Stimulated activated memory B cell treated with anti-CD40 and anti-IgM and Interleukin-4, amounts not matched to agents 10 μg/mL and 1 μg/mL and 100 μg/mL, for 72 hours (primary cell): Measurements from ENCODE around the gene CELSR1.
"Not testable (repeated sequence)": the region's sequence is repeated elsewhere in the genome, so short reads cannot be mapped to it uniquely, and the experiment has no call there.

Experiments
- ATAC-seq: fragments of 150-1000 bp; cut with Tn5 transposase; 2 replicates; pipeline ENCODE4 v1.10.0; 2021
- H3K27ac Mint-ChIP-seq: one replicate; pipeline ENCODE4 v1.8.0; 2022; ENCODE audit warnings: mild to moderate bottlenecking, mixed read lengths
- H3K27me3 Mint-ChIP-seq: one replicate; pipeline ENCODE4 v1.8.0; 2022; ENCODE audit warnings: mixed read lengths
- H3K36me3 Mint-ChIP-seq: one replicate; pipeline ENCODE4 v1.8.0; 2022; ENCODE audit warnings: mixed read lengths
- H3K4me1 Mint-ChIP-seq: one replicate; pipeline ENCODE4 v1.8.0; 2022; ENCODE audit warnings: mixed read lengths
- H3K4me3 Mint-ChIP-seq: one replicate; pipeline ENCODE4 v1.8.0; 2022; ENCODE audit warnings: mild to moderate bottlenecking, moderate library complexity, mixed read lengths
- H3K9me3 Mint-ChIP-seq: one replicate; pipeline ENCODE4 v1.8.0; 2022; ENCODE audit warnings: mixed read lengths

CELSR1 gene

GRCh38 chr22:46478083-46478551 is 59.3 kb downstream of the CELSR1 start:
- Mint-ChIP-seq H3K4me3 (no peak overlapping the region), H3K36me3 (peaks cover 6% of the 10 kb centered on the region), H3K27ac (no peak overlapping the region), H3K9me3 (peaks cover 7% of the 10 kb centered on the region), H3K4me1 (peaks cover 16% of the 10 kb centered on the region), H3K27me3 (peaks cover 4% of the 10 kb centered on the region)
- ATAC-seq, result no peak

- Mint-ChIP-seq H3K27me3 (peaks cover 20% of the 10 kb centered on the region), H3K4me3 (peak overlapping the region; percentile 9), H3K36me3 (peaks cover 6% of the 10 kb centered on the region), H3K27ac (peak overlapping the region; percentile 87), H3K4me1 (peaks cover 10% of the 10 kb centered on the region), H3K9me3 (peaks cover 7% of the 10 kb centered on the region)
- peak; percentile 89 for ATAC-seq
Observed at GRCh38 chr22:46476547-46476941, 60.9 kb downstream of the CELSR1 start.

- ATAC-seq, result no peak
- Mint-ChIP-seq H3K27me3 (peaks cover 21% of the 10 kb centered on the region), H3K36me3 (peaks cover 6% of the 10 kb centered on the region), H3K27ac (peak overlapping the region; percentile 87), H3K9me3 (peaks cover 7% of the 10 kb centered on the region), H3K4me1 (peaks cover 10% of the 10 kb centered on the region), H3K4me3 (no peak overlapping the region)
Observed at GRCh38 chr22:46473896-46474557, 63.4 kb downstream of the CELSR1 start.

GRCh38 chr22:46473021-46473779 is 64.2 kb downstream of the CELSR1 start:
- Mint-ChIP-seq H3K27ac (no peak overlapping the region), H3K27me3 (peaks cover 21% of the 10 kb centered on the region), H3K9me3 (peaks cover 7% of the 10 kb centered on the region), H3K4me3 (no peak overlapping the region), H3K36me3 (peaks cover 6% of the 10 kb centered on the region), H3K4me1 (peaks cover 10% of the 10 kb centered on the region)
- ATAC-seq, result no peak

- peaks cover 21% of the 10 kb centered on the region for H3K27me3 Mint-ChIP-seq
- no peak for ATAC-seq
- no peak overlapping the region for H3K27ac Mint-ChIP-seq
- H3K4me3 Mint-ChIP-seq, result no peak overlapping the region
- peaks cover 7% of the 10 kb centered on the region for H3K9me3 Mint-ChIP-seq
- peaks cover 6% of the 10 kb centered on the region for H3K36me3 Mint-ChIP-seq
- peaks cover 10% of the 10 kb centered on the region for H3K4me1 Mint-ChIP-seq
Observed at GRCh38 chr22:46472722-46473016, 64.8 kb downstream of the CELSR1 start.

GRCh38 chr22:46471901-46472721 is 65.3 kb downstream of the CELSR1 start:
- peaks cover 6% of the 10 kb centered on the region for H3K36me3 Mint-ChIP-seq
- H3K4me1 Mint-ChIP-seq, result peaks cover 10% of the 10 kb centered on the region
- H3K27ac Mint-ChIP-seq, result peak overlapping the region; percentile 2
- H3K4me3 Mint-ChIP-seq, result no peak overlapping the region
- peaks cover 7% of the 10 kb centered on the region for H3K9me3 Mint-ChIP-seq
- ATAC-seq, result no peak
- peaks cover 21% of the 10 kb centered on the region for H3K27me3 Mint-ChIP-seq

GRCh38 chr22:46471330-46471729 is 66.1 kb downstream of the CELSR1 start:
- not testable (repeated sequence) for H3K4me1 Mint-ChIP-seq, H3K9me3 Mint-ChIP-seq, H3K27ac Mint-ChIP-seq, H3K4me3 Mint-ChIP-seq, ATAC-seq, H3K36me3 Mint-ChIP-seq
- H3K27me3 Mint-ChIP-seq, result peaks cover 21% of the 10 kb centered on the region

GRCh38 chr22:46469711-46470110 is 67.7 kb downstream of the CELSR1 start:
- Mint-ChIP-seq H3K27me3 (peaks cover 37% of the 10 kb centered on the region), H3K9me3 (no peaks in the 10 kb centered on the region), H3K4me3 (no peak overlapping the region), H3K27ac (no peak overlapping the region), H3K36me3 (no peaks in the 10 kb centered on the region), H3K4me1 (peaks cover 13% of the 10 kb centered on the region)
- ATAC-seq, result no peak

GRCh38 chr22:46467006-46467405 is 70.4 kb downstream of the CELSR1 start:
- Mint-ChIP-seq H3K27me3 (peaks cover 45% of the 10 kb centered on the region), H3K4me1 (peaks cover 16% of the 10 kb centered on the region), H3K9me3 (no peaks in the 10 kb centered on the region), H3K4me3 (no peak overlapping the region), H3K36me3 (no peaks in the 10 kb centered on the region), H3K27ac (no peak overlapping the region)
- no peak for ATAC-seq

GRCh38 chr22:46466255-46466676 is 71.2 kb downstream of the CELSR1 start:
- Mint-ChIP-seq H3K27ac (no peak overlapping the region), H3K4me1 (peaks cover 16% of the 10 kb centered on the region), H3K9me3 (no peaks in the 10 kb centered on the region), H3K36me3 (no peaks in the 10 kb centered on the region), H3K27me3 (peaks cover 46% of the 10 kb centered on the region), H3K4me3 (no peak overlapping the region)
- ATAC-seq, result no peak

- peaks cover 16% of the 10 kb centered on the region for H3K4me1 Mint-ChIP-seq
- no peaks in the 10 kb centered on the region for H3K36me3 Mint-ChIP-seq
- H3K27ac Mint-ChIP-seq, result no peak overlapping the region
- H3K9me3 Mint-ChIP-seq, result no peaks in the 10 kb centered on the region
- no peak for ATAC-seq
- peaks cover 49% of the 10 kb centered on the region for H3K27me3 Mint-ChIP-seq
- H3K4me3 Mint-ChIP-seq, result no peak overlapping the region
Observed at GRCh38 chr22:46465793-46466192, 71.6 kb downstream of the CELSR1 start.

- Mint-ChIP-seq H3K27ac (no peak overlapping the region), H3K4me3 (no peak overlapping the region), H3K36me3 (no peaks in the 10 kb centered on the region), H3K9me3 (no peaks in the 10 kb centered on the region), H3K27me3 (peaks cover 52% of the 10 kb centered on the region), H3K4me1 (peaks cover 16% of the 10 kb centered on the region)
- ATAC-seq, result no peak
Observed at GRCh38 chr22:46465345-46465720, 72.1 kb downstream of the CELSR1 start.

- H3K27ac Mint-ChIP-seq, result no peak overlapping the region
- H3K4me3 Mint-ChIP-seq, result no peak overlapping the region
- H3K9me3 Mint-ChIP-seq, result no peaks in the 10 kb centered on the region
- peaks cover 16% of the 10 kb centered on the region for H3K4me1 Mint-ChIP-seq
- no peak for ATAC-seq
- no peaks in the 10 kb centered on the region for H3K36me3 Mint-ChIP-seq
- H3K27me3 Mint-ChIP-seq, result peaks cover 57% of the 10 kb centered on the region
Observed at GRCh38 chr22:46464701-46465344, 72.6 kb downstream of the CELSR1 start.

- H3K27ac Mint-ChIP-seq, result no peak overlapping the region
- no peaks in the 10 kb centered on the region for H3K36me3 Mint-ChIP-seq
- H3K9me3 Mint-ChIP-seq, result no peaks in the 10 kb centered on the region
- peaks cover 16% of the 10 kb centered on the region for H3K4me1 Mint-ChIP-seq
- peaks cover 62% of the 10 kb centered on the region for H3K27me3 Mint-ChIP-seq
- ATAC-seq, result peak; percentile 40
- no peak overlapping the region for H3K4me3 Mint-ChIP-seq
Observed at GRCh38 chr22:46464296-46464695, 73.1 kb downstream of the CELSR1 start.
